OCI-M2 (cell line): ENCODE results near the gene LCE2D.

Experiments used
- DNase-seq: peaks from one replicate; lab custom pipeline; 2025; ENCODE audit not compliant: unreplicated experiment; lab: John Stamatoyannopoulos, UW

Gene LCE2D

DNA sequence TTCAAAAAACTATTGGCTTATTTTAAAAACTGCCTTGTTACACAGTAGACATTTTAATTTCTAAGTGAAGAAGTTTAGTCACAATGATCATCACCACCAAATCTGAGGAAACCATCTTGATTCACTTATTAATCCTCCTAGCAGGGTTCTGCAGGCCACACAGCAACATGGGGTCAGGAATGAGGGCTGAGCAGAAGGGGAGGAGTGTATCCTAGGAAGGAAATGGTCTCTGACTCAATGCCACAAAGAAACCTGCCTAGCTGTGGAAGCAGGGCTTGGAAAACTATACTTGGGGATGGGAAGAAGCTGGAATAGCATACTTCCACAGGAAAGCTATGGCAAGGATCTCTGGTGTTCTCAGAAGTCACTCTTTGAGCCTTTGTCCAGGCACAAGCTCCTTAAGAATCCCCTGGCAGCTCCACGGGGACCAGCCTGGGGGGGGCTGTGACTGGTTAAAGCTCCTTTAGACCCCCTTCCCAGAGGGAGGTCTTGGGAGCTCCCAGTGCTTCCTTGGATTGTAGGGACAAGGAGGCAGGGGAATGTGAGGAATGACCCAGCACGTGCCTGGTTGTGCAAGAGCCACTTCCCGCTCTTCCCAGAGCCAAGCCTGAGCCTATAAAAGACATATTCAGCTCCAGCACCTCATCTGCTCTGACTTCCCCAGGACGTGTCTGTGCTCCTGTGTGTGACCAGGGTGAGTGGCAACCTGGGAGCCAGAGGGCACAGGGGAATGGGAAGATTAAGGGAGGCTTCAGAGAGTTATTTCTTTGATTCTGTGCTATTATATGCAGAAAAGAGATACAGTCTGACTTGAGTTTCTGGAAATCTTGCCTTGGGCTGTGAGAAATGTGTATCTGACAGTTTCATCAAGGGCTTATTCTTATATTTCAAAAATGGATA lies 34.8 kb downstream of the LCE2D start, which contains the start of gene LCE2A:
Gene LCE2A, plus strand, starts transcription at position 645 of the 900 bp plus-strand sequence. CDS start 557 bp downstream, outside the sequence.
- no peak for DNase-seq

DNA sequence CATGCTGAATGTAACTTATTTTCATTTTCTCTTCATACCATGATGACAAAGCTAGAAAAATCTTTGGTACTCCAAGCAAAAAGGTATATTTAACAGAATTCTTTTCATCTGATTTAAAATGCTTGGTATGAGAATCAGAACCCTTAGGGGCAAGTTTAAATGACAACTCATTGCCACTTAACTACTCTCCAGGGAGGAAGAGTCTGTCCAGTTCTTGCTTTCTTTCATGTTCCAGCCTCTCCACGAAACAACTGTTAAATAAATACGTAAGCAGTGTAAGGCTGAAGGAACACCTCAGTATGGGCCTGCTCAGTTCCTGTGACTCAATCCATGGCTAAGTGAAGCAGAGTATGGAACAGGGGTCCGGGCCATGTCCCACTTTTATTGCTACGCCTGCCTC lies 36.6 kb downstream of the LCE2D start:
- no peak for DNase-seq

DNA sequence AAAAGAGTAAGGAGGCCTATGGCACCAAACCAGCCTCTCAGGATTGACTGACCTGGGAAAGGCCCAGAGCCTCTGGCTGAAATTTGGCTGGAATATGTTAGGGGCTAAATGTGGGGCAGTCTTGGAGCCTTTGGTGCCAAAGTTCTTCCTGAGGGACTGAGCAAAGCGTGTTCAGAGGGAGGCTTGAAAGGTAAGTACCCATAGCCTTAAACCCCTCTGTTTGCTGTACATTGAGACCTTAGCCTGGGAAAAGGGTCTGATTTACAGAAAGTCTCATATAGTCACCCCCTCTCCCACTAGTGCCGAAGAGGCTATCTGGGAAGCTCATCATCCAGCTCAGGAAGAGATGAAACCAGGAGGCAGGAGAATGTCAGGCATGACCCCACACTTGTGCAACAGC lies 44.7 kb downstream of the LCE2D start, which contains the start of gene LCE4A:
Gene LCE4A, plus strand, starts transcription at position 301 of the 400 bp plus-strand sequence. CDS start 916 bp downstream, outside the sequence.
- no peak for DNase-seq
